ENCODE measurements around the gene HOXB9.

HOXB9 gene

GRCh38 chr17:48624118-48624517 is 2.0 kb downstream of the HOXB9 start:
- H3K27me3 ChIP-seq (ENCODE audit: insufficient read depth, low read length, poor library complexity), result peaks cover 53% of the 10 kb centered on the region
- DNase-seq (no peak), ATAC-seq (ENCODE audit: insufficient read depth, low read depth) (no peak)

GRCh38 chr17:48623583-48623982 is 2.6 kb downstream of the HOXB9 start:
- Histone ChIP-seq H3K9me3 (ENCODE audit: insufficient read depth, low read length, severe bottlenecking) (no peaks in the 10 kb centered on the region), H3K27me3 (ENCODE audit: insufficient read depth, low read length, poor library complexity) (peaks cover 48% of the 10 kb centered on the region), H3K4me3 (ENCODE audit: low read depth in 1 of 2, low read length in 2 of 2) (no peak overlapping the region), H3K27ac (ENCODE audit: low read length) (no peak overlapping the region), H2AFZ (ENCODE audit: low read depth, low read length) (no peak overlapping the region), H4K20me1 (ENCODE audit: insufficient read depth, low read length) (no peaks in the 10 kb centered on the region; the same call in 1 of the 2 replicates), H3K9ac (ENCODE audit: low read depth, low read length) (no peak overlapping the region), H3K79me2 (ENCODE audit: insufficient read depth, low read length) (no peaks in the 10 kb centered on the region), H3K36me3 (ENCODE audit: insufficient read depth, low read length) (no peaks in the 10 kb centered on the region), H3K4me1 (ENCODE audit: insufficient read depth, low read length) (no peaks in the 10 kb centered on the region), H3K4me2 (ENCODE audit: insufficient read depth, low read length) (no peak overlapping the region)
- no peak for ATAC-seq (ENCODE audit: insufficient read depth, low read depth)
- DNase-seq, result no peak
- TF ChIP-seq EZH2 (IDR thresholded peaks at IDR 0.05; ENCODE audit: borderline replicate concordance, low read depth, low read length, severe bottlenecking) (no peak), CTCF (IDR thresholded peaks at IDR 0.05; ENCODE audit: borderline replicate concordance, extremely low read depth, low read length, poor library complexity, severe bottlenecking) (no peak)

More at GRCh38 chr17:48624118-48624517, 2.0 kb downstream of the HOXB9 start:
- Histone ChIP-seq H2AFZ (ENCODE audit: low read depth, low read length) (no peak overlapping the region), H3K4me1 (ENCODE audit: insufficient read depth, low read length) (no peaks in the 10 kb centered on the region), H3K4me2 (ENCODE audit: insufficient read depth, low read length) (no peak overlapping the region), H3K36me3 (ENCODE audit: insufficient read depth, low read length) (no peaks in the 10 kb centered on the region), H3K79me2 (ENCODE audit: insufficient read depth, low read length) (no peaks in the 10 kb centered on the region), H3K4me3 (ENCODE audit: low read depth in 1 of 2, low read length in 2 of 2) (no peak overlapping the region), H3K9ac (ENCODE audit: low read depth, low read length) (no peak overlapping the region), H4K20me1 (ENCODE audit: insufficient read depth, low read length) (no peaks in the 10 kb centered on the region; the same call in 1 of the 2 replicates), H3K9me3 (ENCODE audit: insufficient read depth, low read length, severe bottlenecking) (no peaks in the 10 kb centered on the region), H3K27ac (ENCODE audit: low read length) (no peak overlapping the region)
- TF ChIP-seq CTCF (IDR thresholded peaks at IDR 0.05; ENCODE audit: borderline replicate concordance, extremely low read depth, low read length, poor library complexity, severe bottlenecking) (no peak), EZH2 (IDR thresholded peaks at IDR 0.05; ENCODE audit: borderline replicate concordance, low read depth, low read length, severe bottlenecking) (no peak)

GRCh38 chr17:48622857-48623256 is 3.3 kb downstream of the HOXB9 start:
- peaks cover 3% of the 10 kb centered on the region; the same call in 1 of the 2 replicates for H4K20me1 ChIP-seq (ENCODE audit: insufficient read depth, low read length)
- H3K9ac ChIP-seq (ENCODE audit: low read depth, low read length), result no peak overlapping the region
- no peaks in the 10 kb centered on the region for H3K36me3 ChIP-seq (ENCODE audit: insufficient read depth, low read length)
- DNase-seq (no peak), ATAC-seq (ENCODE audit: insufficient read depth, low read depth) (no peak)
- H3K9me3 ChIP-seq (ENCODE audit: insufficient read depth, low read length, severe bottlenecking), result no peaks in the 10 kb centered on the region
- H3K4me1 ChIP-seq (ENCODE audit: insufficient read depth, low read length), result no peaks in the 10 kb centered on the region
- H2AFZ ChIP-seq (ENCODE audit: low read depth, low read length), result no peak overlapping the region
- TF ChIP-seq EZH2 (IDR thresholded peaks at IDR 0.05; ENCODE audit: borderline replicate concordance, low read depth, low read length, severe bottlenecking), result no peak
- TF ChIP-seq CTCF (IDR thresholded peaks at IDR 0.05; ENCODE audit: borderline replicate concordance, extremely low read depth, low read length, poor library complexity, severe bottlenecking), result no peak
- H3K27ac ChIP-seq (ENCODE audit: low read length), result no peak overlapping the region
- H3K4me2 ChIP-seq (ENCODE audit: insufficient read depth, low read length), result no peak overlapping the region
- no peak overlapping the region for H3K4me3 ChIP-seq (ENCODE audit: low read depth in 1 of 2, low read length in 2 of 2)
- peaks cover 47% of the 10 kb centered on the region for H3K27me3 ChIP-seq (ENCODE audit: insufficient read depth, low read length, poor library complexity)
- H3K79me2 ChIP-seq (ENCODE audit: insufficient read depth, low read length), result no peaks in the 10 kb centered on the region
